ENCODE measurements around the gene ANKRD18A. TPM values are rescaled to one million over a fixed set of nuclear protein-coding genes. Genes with fewer than 3 reads are reported as not detected.
"Not testable (repeated sequence)": the region's sequence is repeated elsewhere in the genome, so short reads cannot be mapped to it uniquely, and the experiment has no call there.

Gene ANKRD18A
- total and polyA plus RNA-seq, 2 of the 4 experiments (the other 2 are of a cell fraction): not detected

GRCh38 chr9:38559172-38559571 lies 61.2 kb downstream of the ANKRD18A start:
- H2BK5ac ChIP-seq (ENCODE audit: low read depth, low read length, poor library complexity, severe bottlenecking); H3K4me2 ChIP-seq (ENCODE audit: low read depth, low read length); H2BK15ac ChIP-seq (ENCODE audit: low read depth, low read length); H3K9me1 ChIP-seq (ENCODE audit: insufficient read depth, low read length); H3K4me1 ChIP-seq (ENCODE audit: control insufficient read depth, insufficient read depth, low read length); H2BK20ac ChIP-seq (ENCODE audit: low read depth, low read length); H3K23ac ChIP-seq (ENCODE audit: low read depth, low read length); H2BK120ac ChIP-seq (ENCODE audit: low read depth, low read length); H3K79me1 ChIP-seq (ENCODE audit: low read depth in 1 of 2, low read length in 2 of 2); CTCF ChIA-PET; DNase-seq; H3K27me3 ChIP-seq (ENCODE audit: control insufficient read depth, insufficient read depth, low read length); H3K9me3 ChIP-seq (ENCODE audit: control insufficient read depth, insufficient read depth, low read length); H3K18ac ChIP-seq (ENCODE audit: low read depth, low read length); intact Hi-C loops (cut with micrococcal nuclease); H4K91ac ChIP-seq (ENCODE audit: insufficient read depth, low read depth, low read length); dilution Hi-C loops (cut with HindIII; ENCODE audit: low sequenced_read_pairs, unreplicated experiment); in situ Hi-C loops (cut with MboI; ENCODE audit: low sequenced_read_pairs); H3K4ac ChIP-seq (ENCODE audit: low read depth, low read length); H3K56ac ChIP-seq (ENCODE audit: extremely low read depth, insufficient read depth, low read length); H3K14ac ChIP-seq (replicated peaks; ENCODE audit: low read depth, low read length); H2AFZ ChIP-seq (replicated peaks; ENCODE audit: low read length, poor library complexity); BruUV-seq (replicated peaks); H4K8ac ChIP-seq (ENCODE audit: low read depth in 2 of 2, low read length in 2 of 2); H3K36me3 ChIP-seq (ENCODE audit: control insufficient read depth, insufficient read depth, low read length); H4K5ac ChIP-seq (ENCODE audit: low read depth, low read length); ATAC-seq (ENCODE audit: low read depth); H3K4me3 ChIP-seq (ENCODE audit: insufficient read depth, low read depth, low read length); H3K9ac ChIP-seq (ENCODE audit: low read depth, low read length); H2AK9ac ChIP-seq (replicated peaks; ENCODE audit: low read depth, low read length, poor library complexity); H4K20me1 ChIP-seq (ENCODE audit: insufficient read depth, low read length); H3K27ac ChIP-seq (ENCODE audit: insufficient read depth, low read length); POLR2A ChIA-PET (ENCODE audit: unreplicated experiment); H2AK5ac ChIP-seq (ENCODE audit: low read depth, low read length): not testable (repeated sequence)
- WGBS, 2 experiments (ENCODE audit: extremely low coverage in 2 of 2, insufficient read length in 1 of 2): no CpG with 5 or more reads among the region's 3 CpGs

GRCh38 chr9:38557746-38558145 lies 62.6 kb downstream of the ANKRD18A start:
- POLR2A ChIA-PET (ENCODE audit: unreplicated experiment); H3K36me3 ChIP-seq (ENCODE audit: control insufficient read depth, insufficient read depth, low read length); H3K56ac ChIP-seq (ENCODE audit: extremely low read depth, insufficient read depth, low read length); H3K14ac ChIP-seq (replicated peaks; ENCODE audit: low read depth, low read length); H2BK5ac ChIP-seq (ENCODE audit: low read depth, low read length, poor library complexity, severe bottlenecking); H3K27ac ChIP-seq (ENCODE audit: insufficient read depth, low read length); DNase-seq; H3K23ac ChIP-seq (ENCODE audit: low read depth, low read length); H3K9me1 ChIP-seq (ENCODE audit: insufficient read depth, low read length); H4K91ac ChIP-seq (ENCODE audit: insufficient read depth, low read depth, low read length); BruUV-seq (replicated peaks); H2AFZ ChIP-seq (replicated peaks; ENCODE audit: low read length, poor library complexity); H3K27me3 ChIP-seq (ENCODE audit: control insufficient read depth, insufficient read depth, low read length); H2AK5ac ChIP-seq (ENCODE audit: low read depth, low read length); H4K20me1 ChIP-seq (ENCODE audit: insufficient read depth, low read length); H2BK15ac ChIP-seq (ENCODE audit: low read depth, low read length); H4K5ac ChIP-seq (ENCODE audit: low read depth, low read length); H2BK120ac ChIP-seq (ENCODE audit: low read depth, low read length); H3K4ac ChIP-seq (ENCODE audit: low read depth, low read length); H3K79me1 ChIP-seq (ENCODE audit: low read depth in 1 of 2, low read length in 2 of 2); H4K8ac ChIP-seq (ENCODE audit: low read depth in 2 of 2, low read length in 2 of 2); H2AK9ac ChIP-seq (replicated peaks; ENCODE audit: low read depth, low read length, poor library complexity); H2BK20ac ChIP-seq (ENCODE audit: low read depth, low read length); dilution Hi-C loops (cut with HindIII; ENCODE audit: low sequenced_read_pairs, unreplicated experiment); H3K9me3 ChIP-seq (ENCODE audit: control insufficient read depth, insufficient read depth, low read length); ATAC-seq (ENCODE audit: low read depth); intact Hi-C loops (cut with micrococcal nuclease); in situ Hi-C loops (cut with MboI; ENCODE audit: low sequenced_read_pairs); H3K4me2 ChIP-seq (ENCODE audit: low read depth, low read length); H3K4me3 ChIP-seq (ENCODE audit: insufficient read depth, low read depth, low read length); H3K4me1 ChIP-seq (ENCODE audit: control insufficient read depth, insufficient read depth, low read length); H3K9ac ChIP-seq (ENCODE audit: low read depth, low read length); H3K18ac ChIP-seq (ENCODE audit: low read depth, low read length); CTCF ChIA-PET: not testable (repeated sequence)
- 50% methylated on average over 1 of the region's 1 CpG; no CpG with 5 or more reads in 1 of the 2 experiments for WGBS, 2 experiments (ENCODE audit: extremely low coverage in 2 of 2, insufficient read length in 1 of 2)

Measured in IMR-90 (cell line).